HG03060 (cell line): ENCODE results near the gene HSD17B13.
"Not testable (repeated sequence)": the region's sequence is repeated elsewhere in the genome, so short reads cannot be mapped to it uniquely, and the experiment has no call there.

Source experiments
- ATAC-seq: cut with Tn5 transposase; IDR thresholded peaks from one replicate; pipeline ENCODE4 v1.9.1; 2021; ENCODE audit warnings: low read depth, moderate number of reproducible peaks; ENCODE audit not compliant: unreplicated experiment

The HSD17B13 gene

GRCh38 chr4:87322754-87323153 lies at the start of gene HSD17B13:
Gene HSD17B13, minus strand, starts transcription at chr4:87322882. Its CDS starts 41 bp downstream, at chr4:87322841.
- no peak for ATAC-seq

GRCh38 chr4:87370068-87370467 lies 47.4 kb upstream of the HSD17B13 start:
- no peak for ATAC-seq

- no peak for ATAC-seq
Observed at GRCh38 chr4:87366521-87367162, 44.0 kb upstream of the HSD17B13 start.

- ATAC-seq, result no peak
Observed at GRCh38 chr4:87365348-87365747, 42.7 kb upstream of the HSD17B13 start.

- ATAC-seq, result no peak
Observed at GRCh38 chr4:87363552-87363951, 40.9 kb upstream of the HSD17B13 start.

GRCh38 chr4:87360338-87360935 lies 37.8 kb upstream of the HSD17B13 start:
- ATAC-seq, result no peak

GRCh38 chr4:87359258-87359657 lies 36.6 kb upstream of the HSD17B13 start:
- no peak for ATAC-seq

GRCh38 chr4:87356832-87357526 lies 34.3 kb upstream of the HSD17B13 start:
- no peak for ATAC-seq

- no peak for ATAC-seq
Observed at GRCh38 chr4:87354168-87355102, 31.8 kb upstream of the HSD17B13 start.

GRCh38 chr4:87353592-87353991 lies 30.9 kb upstream of the HSD17B13 start:
- peak; percentile 78 for ATAC-seq

GRCh38 chr4:87345139-87345538 lies 22.5 kb upstream of the HSD17B13 start:
- no peak for ATAC-seq

- ATAC-seq, result no peak
Observed at GRCh38 chr4:87342872-87343271, 20.2 kb upstream of the HSD17B13 start.

GRCh38 chr4:87341954-87342635 lies 19.4 kb upstream of the HSD17B13 start:
- not testable (repeated sequence) for ATAC-seq

- no peak for ATAC-seq
Observed at GRCh38 chr4:87339440-87339839, 16.8 kb upstream of the HSD17B13 start.

- no peak for ATAC-seq
Observed at GRCh38 chr4:87337361-87337760, 14.7 kb upstream of the HSD17B13 start.

- ATAC-seq, result no peak
Observed at GRCh38 chr4:87333267-87333666, 10.6 kb upstream of the HSD17B13 start.

GRCh38 chr4:87330761-87331160 lies 8.1 kb upstream of the HSD17B13 start:
- no peak for ATAC-seq

- no peak for ATAC-seq
Observed at GRCh38 chr4:87327136-87327535, 4.5 kb upstream of the HSD17B13 start.

GRCh38 chr4:87326460-87326859 lies 3.8 kb upstream of the HSD17B13 start:
- ATAC-seq, result no peak

GRCh38 chr4:87321888-87322287 lies 794 bp downstream of the HSD17B13 start:
- no peak for ATAC-seq
